MM.1S (cell line): Measurements from ENCODE around the gene C17orf113.

Source experiments
- EZH2 ChIP-seq: fragments of 300-600 bp; sonication (generic); optimal IDR thresholded peaks from 2 replicates; pipeline ENCODE3; 2017; ENCODE audit warnings: low read depth, mild to moderate bottlenecking, antibody characterized with exemption, low read length, mixed read lengths
- EZH2phosphoT487 ChIP-seq: fragments of 300-600 bp; sonication (generic); IDR thresholded peaks from 2 replicates; pipeline ENCODE4 v1.6.1; 2018; ENCODE audit warnings: antibody characterized with exemption, low read length
- TF ChIP-seq, protein P1 (sequence below): fragments of 300-600 bp; sonication (generic); IDR thresholded peaks from 2 replicates; pipeline ENCODE4 v1.5.1; 2016; ENCODE audit warnings: antibody characterized with exemption, low read length, mixed read lengths

DNA sequence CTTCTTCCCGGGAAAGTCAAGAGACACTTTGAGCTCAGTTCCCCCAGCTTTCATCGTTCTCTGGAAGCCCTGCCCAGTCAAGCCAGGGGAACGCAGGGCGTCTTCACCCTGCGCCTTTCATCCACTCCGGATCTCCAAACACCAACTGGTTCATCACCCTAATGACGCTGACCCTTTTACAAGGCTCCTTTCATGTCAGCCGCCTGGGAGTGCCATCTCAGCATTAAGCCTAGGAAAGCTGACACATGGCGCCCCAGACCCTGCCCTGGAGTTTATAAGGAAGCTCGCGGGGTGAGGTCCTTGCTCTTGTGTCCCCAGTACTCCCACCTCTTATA lies 32.6 kb downstream of the C17orf113 start:
- TF ChIP-seq, protein P1, sequence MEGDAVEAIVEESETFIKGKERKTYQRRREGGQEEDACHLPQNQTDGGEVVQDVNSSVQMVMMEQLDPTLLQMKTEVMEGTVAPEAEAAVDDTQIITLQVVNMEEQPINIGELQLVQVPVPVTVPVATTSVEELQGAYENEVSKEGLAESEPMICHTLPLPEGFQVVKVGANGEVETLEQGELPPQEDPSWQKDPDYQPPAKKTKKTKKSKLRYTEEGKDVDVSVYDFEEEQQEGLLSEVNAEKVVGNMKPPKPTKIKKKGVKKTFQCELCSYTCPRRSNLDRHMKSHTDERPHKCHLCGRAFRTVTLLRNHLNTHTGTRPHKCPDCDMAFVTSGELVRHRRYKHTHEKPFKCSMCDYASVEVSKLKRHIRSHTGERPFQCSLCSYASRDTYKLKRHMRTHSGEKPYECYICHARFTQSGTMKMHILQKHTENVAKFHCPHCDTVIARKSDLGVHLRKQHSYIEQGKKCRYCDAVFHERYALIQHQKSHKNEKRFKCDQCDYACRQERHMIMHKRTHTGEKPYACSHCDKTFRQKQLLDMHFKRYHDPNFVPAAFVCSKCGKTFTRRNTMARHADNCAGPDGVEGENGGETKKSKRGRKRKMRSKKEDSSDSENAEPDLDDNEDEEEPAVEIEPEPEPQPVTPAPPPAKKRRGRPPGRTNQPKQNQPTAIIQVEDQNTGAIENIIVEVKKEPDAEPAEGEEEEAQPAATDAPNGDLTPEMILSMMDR, result no peak
- TF ChIP-seq EZH2 (no peak), EZH2phosphoT487 (no peak)
